HG02885 (cell line): Measurements from ENCODE around the gene MEIS2.
"Not testable (repeated sequence)": the region's sequence is repeated elsewhere in the genome, so short reads cannot be mapped to it uniquely, and the experiment has no call there.

Experiments
- ATAC-seq: cut with Tn5 transposase; IDR thresholded peaks from one replicate; pipeline ENCODE4 v1.9.1; 2021; ENCODE audit warnings: mild to moderate bottlenecking; ENCODE audit not compliant: unreplicated experiment, poor library complexity

The MEIS2 gene

DNA sequence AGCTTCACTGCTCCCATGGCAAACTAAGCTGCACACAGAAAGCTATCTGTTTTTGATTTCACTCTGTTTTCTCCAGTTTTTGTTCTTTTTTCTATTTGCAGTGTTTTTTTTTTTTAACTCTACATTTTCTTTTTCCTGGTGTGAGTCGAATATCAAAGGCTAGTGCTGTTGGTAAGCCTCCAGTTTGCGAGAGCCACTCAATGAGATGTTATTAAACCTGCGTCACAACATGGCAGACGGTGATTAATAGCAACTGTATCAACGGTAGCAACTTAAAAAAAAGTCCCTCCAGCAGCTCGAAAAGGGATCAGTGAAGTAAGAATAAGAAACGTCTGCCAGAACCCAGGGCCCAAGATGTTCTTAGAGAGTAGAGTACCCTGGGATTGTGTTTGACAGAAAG lies 84.1 kb downstream of the MEIS2 start:
- no peak for ATAC-seq

DNA sequence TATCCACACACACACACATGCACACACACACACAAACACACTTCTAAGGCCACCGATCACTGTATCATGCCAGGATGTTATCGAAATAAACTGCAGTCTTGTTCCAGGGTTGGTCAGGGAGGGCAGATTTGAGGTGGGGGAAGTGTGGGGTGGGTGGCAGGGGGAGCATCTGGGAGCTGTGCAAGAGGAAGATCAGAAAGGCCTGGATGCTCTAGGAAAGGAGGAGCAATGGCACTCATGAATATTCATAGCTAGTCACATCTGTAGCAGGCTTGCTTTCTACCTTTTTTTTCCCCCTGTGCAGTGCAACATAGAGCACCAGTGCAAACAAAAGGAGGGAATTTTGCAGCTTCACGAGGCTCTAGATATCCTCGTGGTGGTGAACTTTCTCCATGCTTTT lies 84.9 kb downstream of the MEIS2 start:
- ATAC-seq = no peak

DNA sequence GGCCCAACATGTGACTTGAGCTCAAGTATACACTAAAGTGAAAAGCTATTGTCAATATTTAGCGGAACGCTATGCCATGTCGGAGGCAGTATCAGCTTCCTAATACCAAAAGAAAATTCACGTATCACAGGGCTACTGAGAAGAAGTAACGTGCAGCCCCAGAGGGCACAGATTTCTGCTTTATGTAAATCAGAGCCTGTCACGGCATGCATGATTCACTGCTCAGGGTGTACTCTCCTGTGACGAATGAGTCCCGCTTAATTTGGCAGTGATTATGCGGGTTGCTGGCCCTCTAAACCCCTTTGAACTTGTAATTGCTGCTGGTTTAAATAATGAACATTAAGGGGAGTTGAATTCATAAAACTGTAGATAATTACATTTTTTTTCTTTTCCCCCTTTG lies 85.3 kb downstream of the MEIS2 start:
- ATAC-seq = no peak

DNA sequence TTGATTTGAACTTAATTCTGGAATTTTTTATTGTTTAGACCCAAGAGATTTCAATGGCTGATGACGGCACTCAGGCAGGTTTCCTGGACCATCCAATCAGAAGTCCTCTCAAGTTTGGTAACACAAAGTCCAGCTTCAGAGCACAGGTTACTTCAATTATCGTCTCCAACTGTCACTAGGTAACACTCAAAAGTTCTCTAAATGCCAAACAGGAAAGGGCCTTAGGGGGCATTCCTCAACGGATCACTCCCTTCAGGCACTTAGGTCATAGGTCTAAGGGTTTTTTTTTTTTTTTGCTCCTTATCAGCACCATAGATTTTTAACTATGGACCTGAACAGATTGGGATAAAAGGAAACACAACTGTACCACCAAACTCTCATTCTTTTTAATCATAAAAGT lies 85.8 kb downstream of the MEIS2 start:
- no peak for ATAC-seq

DNA sequence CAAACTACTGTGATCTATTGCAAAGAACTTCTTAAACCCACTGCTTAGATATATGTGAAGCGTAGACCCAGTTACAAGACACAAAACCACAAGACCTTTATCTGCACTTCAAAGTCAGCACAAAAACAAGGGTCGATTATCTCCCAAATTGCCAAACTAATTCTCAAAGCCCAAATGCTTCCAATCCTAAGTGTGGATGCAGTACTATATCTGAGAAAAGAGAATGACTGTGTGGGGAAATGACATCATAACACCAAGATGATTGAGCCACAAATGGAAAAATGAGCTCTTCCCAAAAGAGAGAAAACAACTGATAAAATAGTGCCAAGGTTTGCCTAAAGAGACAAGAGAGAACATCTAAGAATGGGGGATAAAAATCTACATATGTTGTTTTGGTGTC lies 86.2 kb downstream of the MEIS2 start:
- ATAC-seq = no peak

DNA sequence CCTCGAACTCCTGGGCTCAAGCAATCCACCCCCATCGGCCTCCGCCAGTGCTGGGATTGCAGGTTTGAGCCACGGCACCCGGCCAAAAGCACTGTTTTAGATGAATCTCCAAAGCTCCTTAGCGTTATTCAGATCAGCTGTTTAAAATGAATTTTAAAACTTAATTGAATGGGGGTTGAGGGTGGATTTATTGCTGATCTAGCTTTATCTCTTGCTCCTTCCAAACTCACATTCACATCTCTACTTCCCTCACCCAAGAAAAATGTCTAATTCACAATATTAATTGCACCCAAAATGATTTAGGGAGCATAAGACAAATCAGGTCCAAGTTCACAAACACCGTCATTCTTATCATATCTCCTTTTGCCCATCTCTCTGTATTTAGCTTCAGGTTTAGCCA lies 89.8 kb downstream of the MEIS2 start:
- no peak for ATAC-seq

DNA sequence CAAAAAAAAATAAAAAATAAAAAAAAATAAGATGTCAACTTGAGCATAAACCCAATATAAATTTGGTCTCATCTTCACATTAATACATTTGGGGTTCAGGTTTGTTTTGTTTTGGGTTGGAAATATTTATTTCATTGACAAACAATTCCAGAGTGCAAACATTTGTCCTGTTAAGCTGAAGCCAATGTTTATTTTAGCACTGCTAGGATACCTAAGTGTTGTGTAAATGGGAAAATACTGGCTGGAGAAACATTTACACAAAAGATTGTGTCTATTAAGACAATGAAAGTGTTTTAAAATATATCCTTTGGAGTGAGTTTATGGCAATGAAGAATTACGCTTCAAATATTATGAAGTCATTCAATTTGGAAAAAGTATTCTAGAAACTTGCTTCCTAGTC lies 91.1 kb downstream of the MEIS2 start:
- no peak for ATAC-seq

DNA sequence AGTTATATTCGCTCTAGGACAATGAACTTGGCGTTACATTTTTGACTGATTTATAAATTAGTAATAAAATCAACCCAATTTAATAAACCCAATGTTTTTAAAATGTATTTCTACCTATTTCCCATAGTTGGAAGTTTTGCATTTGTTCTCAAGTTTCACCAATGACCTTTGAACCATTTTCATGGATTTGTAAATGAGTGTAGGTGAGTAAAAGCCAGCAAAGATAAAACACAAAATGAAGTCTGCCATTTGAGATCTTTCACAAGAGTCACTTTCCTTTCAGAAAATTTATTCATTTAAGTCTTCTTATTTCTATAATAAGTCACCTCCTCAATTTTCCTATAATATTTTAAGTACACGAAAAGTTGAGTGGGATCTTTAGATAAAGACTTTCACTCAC lies 92.1 kb downstream of the MEIS2 start:
- ATAC-seq = no peak

DNA sequence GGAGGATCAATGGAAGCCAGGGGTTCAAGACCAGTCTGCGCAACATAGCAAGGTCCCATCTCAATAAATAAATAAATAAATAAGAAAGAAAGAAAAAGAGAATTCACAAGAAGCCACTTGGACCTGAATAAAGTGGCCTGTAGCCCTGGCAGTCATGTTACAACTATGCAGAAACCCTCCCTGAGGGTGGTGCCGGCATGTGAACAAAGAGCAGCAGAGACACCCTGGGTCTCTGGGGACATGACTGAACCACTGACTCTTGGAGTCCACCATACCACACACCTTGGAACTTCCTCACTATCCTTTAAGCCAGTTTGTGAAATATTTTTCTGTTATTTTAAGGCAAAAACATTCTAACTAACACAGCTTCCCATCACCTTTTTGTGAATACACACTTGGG lies 93.0 kb downstream of the MEIS2 start:
- no peak for ATAC-seq

DNA sequence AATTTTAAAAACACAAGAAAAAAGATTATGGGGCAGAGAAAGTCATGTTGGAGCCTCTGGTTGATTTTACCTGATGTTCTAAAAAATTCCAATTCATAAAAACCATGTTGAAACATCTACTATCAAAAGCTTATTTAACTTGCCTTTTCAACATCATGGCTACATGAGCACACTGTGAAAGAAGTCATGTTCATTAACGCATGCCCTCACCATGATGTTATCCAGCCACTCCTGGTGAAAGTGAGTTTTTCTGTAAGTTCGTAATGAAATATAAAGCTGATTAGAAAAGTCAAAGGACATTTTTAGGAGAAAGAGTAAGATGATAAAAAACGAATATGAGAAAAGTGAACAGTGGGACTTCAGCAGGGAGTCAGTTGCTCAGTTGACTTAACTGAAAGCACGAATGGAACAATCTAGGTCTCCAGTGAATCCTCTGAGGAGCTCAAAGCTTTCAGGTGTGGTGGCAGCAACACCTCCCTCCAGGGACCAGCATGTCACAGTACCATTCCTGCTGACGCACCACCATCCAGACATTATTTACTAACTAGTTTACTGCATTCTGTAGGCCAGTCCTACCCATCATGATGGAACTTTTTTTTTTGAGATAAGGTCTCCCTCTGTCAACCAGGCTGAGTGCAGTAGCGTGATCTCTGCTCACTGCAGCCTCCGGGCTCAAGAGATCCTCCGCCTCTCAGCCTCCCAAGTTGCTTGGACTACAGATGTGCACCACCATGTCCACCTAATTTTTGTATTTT lies 95.2 kb downstream of the MEIS2 start:
- no peak for ATAC-seq

DNA sequence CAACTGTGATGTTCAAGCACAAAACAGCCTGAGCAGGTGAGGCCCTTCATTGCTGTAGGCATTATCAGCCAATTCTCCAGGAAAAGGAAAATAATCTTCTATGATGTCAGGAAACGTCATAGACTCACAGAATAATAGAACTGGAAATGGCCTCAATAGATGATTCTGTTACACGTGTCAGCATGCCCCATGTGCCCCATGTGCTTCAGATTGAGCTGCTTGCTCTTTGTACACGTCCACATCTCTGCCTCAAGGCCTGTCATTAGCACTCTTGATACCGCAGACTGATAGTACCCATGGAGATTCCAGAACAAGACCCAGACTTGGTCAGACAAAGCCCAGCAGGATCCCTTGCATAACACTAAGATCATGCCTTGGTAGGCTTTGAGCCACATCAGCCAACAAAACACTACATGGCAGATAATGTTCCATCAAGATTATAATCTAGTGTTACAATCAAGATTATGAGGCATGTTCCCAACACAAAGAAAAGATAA lies 95.9 kb downstream of the MEIS2 start:
- ATAC-seq = no peak

DNA sequence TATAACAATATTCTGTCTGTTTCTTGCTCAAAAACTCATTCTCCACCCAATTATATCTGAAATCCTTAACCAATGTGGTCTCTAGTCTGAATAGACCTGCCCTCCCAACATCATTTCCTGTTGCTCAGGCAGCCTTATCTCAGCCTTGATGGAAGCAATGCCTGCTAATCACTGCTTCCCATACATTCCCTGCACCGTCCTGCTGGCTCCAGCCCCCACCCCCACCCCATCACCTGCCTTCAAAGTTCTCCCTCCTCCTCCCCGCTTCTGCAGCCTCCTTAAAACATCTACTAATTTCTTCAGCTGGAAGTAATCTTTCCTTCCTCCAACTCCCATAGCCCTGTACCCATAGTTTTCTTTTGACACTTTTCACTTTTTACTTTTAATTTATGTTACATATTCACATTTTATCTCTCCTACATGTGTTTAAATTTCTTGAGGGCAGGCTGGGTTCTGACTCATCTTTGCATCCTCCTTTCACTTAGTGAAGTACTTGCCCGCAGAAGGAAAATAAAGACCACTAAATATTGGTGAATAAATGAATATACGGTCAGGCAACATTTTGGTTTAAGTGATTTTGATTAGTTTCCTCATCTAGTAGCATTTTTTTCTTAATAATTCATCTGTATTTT lies 98.2 kb downstream of the MEIS2 start:
- no peak for ATAC-seq

DNA sequence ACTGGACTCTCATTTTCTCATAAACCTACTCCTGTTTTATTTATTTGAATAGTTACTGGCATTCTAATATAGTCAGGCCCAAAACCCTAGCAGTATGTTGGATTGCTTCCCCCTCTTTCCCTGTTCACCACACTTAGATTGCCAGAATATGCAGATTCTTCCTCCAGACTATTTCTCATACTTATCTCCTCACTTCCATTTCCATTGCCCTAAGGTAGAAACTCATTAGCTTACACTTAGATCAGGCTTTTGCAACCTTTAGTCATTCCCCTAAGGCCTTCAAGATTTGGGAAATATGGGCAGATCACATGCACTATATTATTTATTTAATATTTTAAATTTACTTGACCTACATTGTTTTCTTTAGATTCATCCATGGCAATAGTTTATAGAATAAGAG lies 98.9 kb downstream of the MEIS2 start:
- ATAC-seq = no peak

DNA sequence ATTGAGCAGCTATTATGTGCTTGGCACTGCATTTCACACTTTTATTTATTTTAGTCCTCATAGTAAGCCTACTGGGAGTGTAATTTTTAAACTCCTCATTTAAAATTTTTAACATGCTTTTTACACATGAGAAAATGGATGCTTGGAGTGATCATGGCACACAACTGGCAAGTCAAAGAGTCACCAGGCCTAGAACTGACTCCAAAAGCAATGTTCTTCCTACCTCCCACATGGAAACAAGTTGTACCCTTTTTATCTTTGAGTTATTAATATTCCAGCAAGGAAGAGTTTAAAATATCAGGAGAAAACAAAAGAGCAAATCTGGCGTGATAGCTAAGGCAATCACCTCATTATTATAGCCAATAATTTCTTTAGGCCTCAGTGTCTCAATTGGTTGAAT lies 100.6 kb downstream of the MEIS2 start:
- ATAC-seq = no peak

DNA sequence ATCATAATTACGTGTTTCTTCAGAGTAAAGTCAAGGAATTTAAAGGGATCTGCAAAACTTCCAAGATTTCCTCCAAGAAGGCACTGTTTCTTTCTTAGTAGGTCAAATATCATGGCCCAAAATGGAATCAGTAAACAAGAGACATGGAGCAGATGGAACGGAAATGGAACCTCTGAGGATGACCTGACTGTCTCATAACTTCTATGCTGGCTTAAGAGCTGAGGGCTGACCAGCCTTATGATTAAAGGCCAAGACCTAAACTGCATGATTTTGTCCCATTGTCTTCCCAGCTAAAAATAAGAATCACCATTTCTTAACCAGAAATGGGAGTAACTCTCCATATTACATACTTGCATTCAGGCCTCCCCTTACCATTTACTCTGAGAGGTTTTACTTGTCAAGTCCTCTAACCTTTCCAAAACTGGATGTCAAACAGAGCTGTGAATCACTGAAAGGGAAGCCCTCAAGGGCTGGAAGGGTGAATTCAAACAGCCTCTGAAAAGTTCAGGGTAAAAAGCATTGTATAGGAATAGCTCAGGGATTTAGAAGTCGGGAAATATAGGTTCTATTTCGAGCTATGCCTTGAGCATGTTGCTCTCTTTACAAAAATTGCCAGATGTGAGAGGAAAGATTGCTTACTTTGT lies 103.7 kb downstream of the MEIS2 start:
- no peak for ATAC-seq

DNA sequence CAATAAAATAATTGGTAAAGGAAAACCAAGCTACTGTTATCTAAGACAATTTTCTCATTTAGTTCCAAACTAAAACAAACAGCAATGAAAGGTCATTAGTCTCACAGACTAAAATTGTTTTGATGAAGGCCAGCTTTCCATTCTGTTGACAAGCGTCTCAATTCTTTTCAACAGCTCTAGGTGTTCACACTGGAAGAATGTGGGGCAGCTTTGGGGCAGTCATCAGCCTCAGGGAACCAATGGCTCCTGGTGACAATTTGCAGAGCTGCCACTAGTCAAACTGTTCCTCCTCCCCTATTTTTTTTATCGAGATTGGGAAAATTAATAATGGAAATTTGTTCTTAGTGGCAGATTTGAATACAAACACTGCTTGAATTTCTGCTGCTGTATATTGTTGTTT lies 104.2 kb downstream of the MEIS2 start:
- no peak for ATAC-seq

DNA sequence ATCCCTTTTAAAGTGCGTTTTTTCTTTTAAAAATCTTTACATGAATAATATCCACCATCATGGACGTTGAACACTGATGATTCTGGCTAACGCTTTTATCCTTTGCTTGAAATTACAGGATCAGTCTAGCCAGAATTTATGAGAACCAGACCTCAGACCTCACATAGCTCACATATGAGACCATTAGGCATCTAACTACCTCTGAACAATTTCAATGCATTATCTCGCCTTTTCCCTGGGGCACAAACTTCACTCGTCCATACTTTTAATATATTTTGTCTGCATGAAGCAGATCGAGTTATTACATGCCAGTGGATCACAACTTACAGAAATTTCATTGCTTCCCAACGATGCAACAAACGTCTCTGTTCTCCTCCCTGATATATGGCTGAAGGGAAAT lies 105.6 kb downstream of the MEIS2 start:
- ATAC-seq = no peak

DNA sequence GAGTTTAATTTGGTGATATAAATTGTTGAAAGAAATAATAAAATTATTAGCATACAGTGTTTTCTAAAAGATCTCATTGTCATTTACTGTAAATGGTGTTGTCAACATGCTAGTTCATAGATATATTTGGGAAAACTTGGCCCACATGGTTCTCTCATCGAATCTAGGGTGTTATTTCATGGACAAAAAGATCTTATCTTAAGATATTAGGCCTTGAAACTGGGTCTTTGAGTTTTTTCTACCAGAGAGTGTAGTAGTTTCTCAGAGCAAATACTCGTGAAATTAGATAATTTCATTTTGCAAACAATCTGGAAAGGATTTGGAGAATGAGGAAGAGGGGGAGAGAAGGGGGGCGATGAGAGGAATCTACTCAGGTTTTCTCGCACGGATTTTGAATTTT lies 107.9 kb downstream of the MEIS2 start:
- no peak for ATAC-seq

DNA sequence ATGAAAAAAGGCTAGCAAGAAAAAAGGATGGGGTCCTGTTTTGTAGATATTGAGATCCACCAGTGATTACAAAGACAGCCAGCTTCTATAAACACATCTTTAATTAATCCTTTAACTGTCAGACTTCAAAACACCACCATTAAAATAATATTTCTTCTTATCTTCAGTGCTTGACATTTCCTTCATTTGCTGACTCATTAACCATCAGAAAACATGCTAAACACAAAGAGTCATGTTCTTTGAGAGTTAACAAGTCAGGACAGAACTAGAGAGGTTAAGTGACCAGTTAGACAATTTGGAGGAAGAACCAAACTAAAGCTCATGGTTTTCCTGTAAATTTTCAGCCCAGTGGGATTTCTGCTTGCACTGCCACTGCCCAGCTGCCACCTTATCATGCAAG lies 111.4 kb downstream of the MEIS2 start:
- no peak for ATAC-seq

DNA sequence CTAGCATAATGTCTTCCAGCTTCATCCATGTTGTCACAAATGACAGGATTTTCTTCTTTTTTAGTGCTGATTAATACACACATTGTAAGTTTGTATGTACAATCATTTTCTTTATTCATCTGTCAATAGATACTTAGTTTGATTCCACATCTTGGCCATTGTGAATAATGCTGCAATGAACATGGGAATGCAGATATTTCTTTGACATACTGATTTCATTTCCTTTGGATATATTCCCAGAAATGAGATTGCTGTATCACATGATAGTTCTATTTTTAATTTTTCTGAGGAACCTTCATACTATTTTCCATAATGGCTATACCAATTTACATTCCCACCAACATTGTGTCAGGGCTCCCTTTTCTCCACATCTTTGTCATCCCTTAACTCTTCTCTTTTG lies 117.9 kb downstream of the MEIS2 start:
- ATAC-seq = no peak

DNA sequence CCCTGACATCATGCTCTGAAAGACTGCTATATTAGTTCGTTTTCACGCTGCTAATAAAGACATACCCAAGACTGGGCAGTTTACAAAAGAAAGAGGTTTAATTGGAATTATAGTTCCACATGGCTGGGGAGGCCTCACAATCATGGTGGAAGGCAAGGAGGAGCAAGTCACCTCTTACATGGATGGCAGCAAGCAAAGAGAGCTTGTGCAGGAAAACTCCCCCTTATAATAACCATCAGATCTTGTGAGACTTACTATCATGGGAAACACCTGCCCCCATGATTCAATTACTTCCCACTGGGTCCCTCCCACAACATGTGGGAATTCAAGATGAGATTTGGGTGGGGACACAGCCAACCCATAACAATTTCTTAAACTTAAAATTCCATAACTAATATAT lies 120.1 kb downstream of the MEIS2 start:
- not testable (repeated sequence) for ATAC-seq

DNA sequence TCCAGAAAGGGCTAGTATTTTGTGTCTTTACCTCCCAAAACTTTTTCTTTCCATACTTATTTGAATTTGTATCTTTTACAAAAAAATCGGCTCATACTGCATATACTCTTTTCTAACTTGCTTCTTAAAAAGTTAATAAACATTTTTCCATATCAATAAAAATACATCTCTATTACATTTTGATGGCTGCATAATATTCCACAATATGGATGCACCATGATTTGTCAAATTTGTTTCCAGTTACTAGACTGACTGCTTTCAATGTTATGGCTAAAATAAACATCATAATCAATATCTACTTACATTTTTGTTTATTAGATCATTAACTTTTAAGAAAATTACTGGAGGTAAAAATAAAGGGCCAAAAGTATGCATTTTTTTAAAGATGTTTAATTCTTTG lies 121.7 kb downstream of the MEIS2 start:
- ATAC-seq = no peak
